HepG2 (cell line): Measurements from ENCODE around the gene TEX30. TPM values are rescaled to one million over a fixed set of nuclear protein-coding genes. Genes with fewer than 3 reads are reported as not detected.

Experiments used
- ATAC-seq: fragments of 200-7000 bp; cut with Tn5 transposase; 3 replicates; pipeline ENCODE4 v1.9.1; 2020; ENCODE audit warnings: mild to moderate bottlenecking, moderate library complexity
- BruUV-seq: library from RNA; stranded (reverse); fragments of 400-500 nt; replicated peaks from 2 replicates; lab custom pipeline; 2021; lab: Mats Ljungman, UMichigan
- CTCF ChIA-PET: fragments of 300-600 bp; formaldehyde crosslinking; extraction: SDS; loops from one replicate; lab custom pipeline; 2021; ENCODE audit warnings: low total read pairs, inconsistent platforms, low intra/inter-chr PET ratio; lab: Yijun Ruan, JAX
- POLR2A ChIA-PET: fragments of 350-600 bp; sonication (Branson Sonifier 250); formaldehyde crosslinking; loops from one replicate; lab custom pipeline; 2020; ENCODE audit warnings: antibody characterized with exemption, inconsistent platforms; lab: Yijun Ruan, JAX
- DNase-seq: peaks from one replicate; pipeline ENCODE4 v3.0.0-alpha.2; 2015; ENCODE audit warnings: low spot score
- FAIRE-seq: peaks from 3 replicates; lab custom pipeline; 2011; peaks lifted over from hg19 to GRCh38; lab: Jason Lieb, UNC
- H2AFZ ChIP-seq: one replicate; pipeline ENCODE4 v1.6.1; 2011; ENCODE audit warnings: low read length, inconsistent platforms
- H3K27ac ChIP-seq: fragments of 300-600 bp; 3 replicates; pipeline ENCODE4 v1.8.0; 2011; ENCODE audit warnings: mixed run types, mild to moderate bottlenecking, mixed read lengths, low read length, inconsistent platforms; ENCODE audit not compliant: insufficient read depth; ENCODE audit errors: extremely low read length
- H3K27me3 ChIP-seq, 2 experiments: fragments of 200-600 bp in 1 of 2; 2 replicates in 1 of 2; 3 replicates in 1 of 2; pipeline versions ENCODE4 v1.6.0 to v1.8.0; 2011; ENCODE audit warnings: low read length in 2 of 2, mild to moderate bottlenecking in 2 of 2, moderate library complexity in 2 of 2, inconsistent platforms in 1 of 2; ENCODE audit not compliant: insufficient read depth in 2 of 2, control insufficient read depth in 1 of 2
- H3K36me3 ChIP-seq, 2 experiments: fragments of 200-600 bp in 1 of 2; replicated peaks in 1 of 2; 2 replicates in 1 of 2; 3 replicates in 1 of 2; pipeline versions ENCODE4 v1.5.1 to v1.8.0; 2011; ENCODE audit warnings: low read length in 2 of 2, inconsistent platforms in 1 of 2; ENCODE audit not compliant: insufficient read depth in 2 of 2, control insufficient read depth in 1 of 2
- H3K4me1 ChIP-seq: 2 replicates; pipeline ENCODE4 v1.5.1; 2012; ENCODE audit warnings: low read length, inconsistent platforms; ENCODE audit not compliant: insufficient read depth
- H3K4me2 ChIP-seq: 2 replicates; pipeline ENCODE4 v1.6.0; 2011; ENCODE audit warnings: low read depth, low read length, inconsistent platforms
- H3K4me3 ChIP-seq, 3 experiments: fragments of 200-600 bp in 1 of 3; sonication (generic), shearing (Covaris generic) in 1 of 3; replicated peaks in 1 of 3; 2 replicates each; pipeline ENCODE4 v1.5.1; 2011 to 2016; ENCODE audit warnings: low read length in 3 of 3, inconsistent platforms in 2 of 3, low read depth in 2 of 3, mild to moderate bottlenecking in 2 of 3, control low read depth in 1 of 3, mixed read lengths in 1 of 3; ENCODE audit not compliant: insufficient read depth in 1 of 3
- H3K79me2 ChIP-seq: one replicate; pipeline ENCODE4 v1.6.1; 2011; ENCODE audit warnings: low read length, inconsistent platforms; ENCODE audit not compliant: insufficient read depth
- H3K9ac ChIP-seq: 2 replicates; pipeline ENCODE4 v1.6.0; 2011; ENCODE audit warnings: mild to moderate bottlenecking, low read depth, low read length, inconsistent platforms; ENCODE audit not compliant: insufficient read depth
- H3K9me3 ChIP-seq: 2 replicates; pipeline ENCODE4 v1.5.1; 2012; ENCODE audit warnings: mild to moderate bottlenecking, low read length
- H4K20me1 ChIP-seq: 2 replicates; pipeline ENCODE4 v1.6.0; 2011; ENCODE audit warnings: inconsistent platforms, mild to moderate bottlenecking, low read length, moderate library complexity; ENCODE audit not compliant: insufficient read depth
- CSRNP2 ChIP-seq: sonication (generic); formaldehyde crosslinking; conservative IDR thresholded peaks from 2 replicates; pipeline ENCODE4 v1.8.0; 2022; ENCODE audit warnings: low read depth, missing genetic modification reagents
- DPF2 ChIP-seq: sonication (generic); formaldehyde crosslinking; IDR thresholded peaks from 2 replicates; pipeline ENCODE4 v1.4.0; 2020; ENCODE audit warnings: mild to moderate bottlenecking, low read depth, missing genetic modification reagents, borderline replicate concordance
- PAWR ChIP-seq: sonication (generic); formaldehyde crosslinking; IDR thresholded peaks from 2 replicates; pipeline ENCODE4 v1.4.0; 2020; ENCODE audit warnings: missing genetic modification reagents, mild to moderate bottlenecking, borderline replicate concordance
- PCBP2 ChIP-seq: fragments of 200-400 bp; formaldehyde crosslinking; optimal IDR thresholded peaks from 2 replicates; pipeline ENCODE3; 2018; ENCODE audit warnings: low read length, low read depth; ENCODE audit not compliant: poor library complexity, severe bottlenecking
- RBAK ChIP-seq: sonication (generic); formaldehyde crosslinking; IDR thresholded peaks from 2 replicates; pipeline ENCODE4 v1.5.1; 2020; ENCODE audit warnings: mild to moderate bottlenecking, missing genetic modification reagents
- SRSF4 ChIP-seq: fragments of 200-400 bp; formaldehyde crosslinking; IDR thresholded peaks from one replicate; pipeline ENCODE4 v1.6.1; 2018; ENCODE audit warnings: mild to moderate bottlenecking, low read depth, low read length, moderate library complexity; ENCODE audit not compliant: poor library complexity, severe bottlenecking
- ZKSCAN1 ChIP-seq: fragments of 150-350 bp; IDR thresholded peaks from 2 replicates; pipeline ENCODE4 v1.6.1; 2014; ENCODE audit warnings: low read length
- ZNF33A ChIP-seq: sonication (generic); formaldehyde crosslinking; IDR thresholded peaks from 2 replicates; pipeline ENCODE4 v1.5.1; 2020; ENCODE audit warnings: missing genetic modification reagents, mild to moderate bottlenecking, moderate library complexity, borderline replicate concordance
- ZNF432 ChIP-seq: sonication (generic); formaldehyde crosslinking; IDR thresholded peaks from 2 replicates; pipeline ENCODE4 v1.5.0; 2020; ENCODE audit warnings: missing genetic modification reagents, mild to moderate bottlenecking, borderline replicate concordance
- ZNF660 ChIP-seq: sonication (generic); formaldehyde crosslinking; IDR thresholded peaks from 2 replicates; pipeline ENCODE4 v1.5.1; 2020; ENCODE audit warnings: mild to moderate bottlenecking, low read depth, missing genetic modification reagents, borderline replicate concordance
- ZNF674 ChIP-seq: sonication (generic); formaldehyde crosslinking; IDR thresholded peaks from 2 replicates; pipeline ENCODE4 v1.5.0; 2020; ENCODE audit warnings: low read depth, mild to moderate bottlenecking, missing genetic modification reagents
- ZNF747 ChIP-seq: sonication (generic); formaldehyde crosslinking; IDR thresholded peaks from 2 replicates; pipeline ENCODE4 v1.8.1; 2023; ENCODE audit warnings: missing genetic modification reagents, mild to moderate bottlenecking, borderline replicate concordance
- WGBS: methylation state at CpG from one replicate; pipeline ENCODE4 v1.1.6; 2017; ENCODE audit warnings: low lambda C conversion rate; 5-methylcytosine and 5-hydroxymethylcytosine counted together
- in situ Hi-C: cut with HindIII; loops from 2 replicates; pipeline ENCODE4 v1.10.0; 2017; ENCODE audit warnings: low pct_unique_long_range_greater_than_20kb; ENCODE audit not compliant: extremely low pct_ligation_motif_present
- intact Hi-C: fragments of 100-400 bp; cut with micrococcal nuclease; formaldehyde crosslinking; loops from one replicate; pipeline ENCODE4 v1.10.0; 2022; ENCODE audit not compliant: unreplicated experiment
- polyA plus RNA-seq, 8 experiments: library from polyadenylated mRNA; depleted of rRNA in 3 of 8; stranded (reverse) in 7 of 8; unstranded in 1 of 8; fragments of >200 nt; fragmentation: Illumina TruSeq in 4 of 8; extraction: Trizol in 4 of 8; gene quantifications; 2 replicates each; pipeline versions ENCODE4 v1.2.1 to v1.2.3, GENCODE V29; 2011 to 2016; ENCODE audit warnings: low read depth in 4 of 8, missing spikeins in 1 of 8, mixed read lengths in 1 of 8; ENCODE audit not compliant: insufficient read depth in 1 of 8
- total RNA-seq, 5 experiments: library from RNA; depleted of rRNA; stranded (reverse); fragments of >200 nt; fragmentation: Illumina TruSeq; extraction: Trizol; gene quantifications; 2 replicates each; pipeline ENCODE4 v1.2.3, GENCODE V29; 2016; ENCODE audit warnings: low read depth in 1 of 5
- TF ChIP-seq, protein P1 (sequence below): sonication (generic); formaldehyde crosslinking; IDR thresholded peaks from 2 replicates; pipeline ENCODE4 v1.4.0; 2020; ENCODE audit warnings: mild to moderate bottlenecking, missing genetic modification reagents, borderline replicate concordance
- TF ChIP-seq, protein P2 (sequence below): sonication (generic); formaldehyde crosslinking; IDR thresholded peaks from 2 replicates; pipeline ENCODE4 v1.4.0; 2020; ENCODE audit warnings: missing genetic modification reagents

Gene TEX30
- total and polyA plus RNA-seq, 2 of the 13 experiments (the other 11 are each of a cell fraction or from before 2014, with no cell fraction given): 0.60 to 1.2 TPM

DNA sequence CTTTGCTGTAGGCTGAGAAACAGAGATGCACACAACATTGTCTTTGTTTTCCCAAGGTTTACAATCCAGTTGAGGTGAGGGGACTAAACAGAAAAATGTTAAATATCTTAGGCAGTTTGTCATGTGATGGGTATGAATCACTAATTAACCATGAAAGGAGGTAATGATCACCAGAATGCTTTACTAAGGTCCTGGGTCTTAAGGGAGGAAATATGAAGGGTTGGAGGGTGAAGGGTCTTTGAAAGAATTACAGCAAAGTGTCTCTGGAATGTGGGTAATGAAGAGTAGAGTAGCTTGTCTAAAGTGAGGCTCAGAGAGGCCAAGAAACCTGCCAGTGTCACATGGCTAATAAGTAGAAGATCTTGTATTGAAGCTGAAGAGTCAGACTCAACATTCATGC is 44.3 kb upstream of the TEX30 start:
- ChIA-PET POLR2A (no interaction called here), CTCF (no interaction called here)
- no peak overlapping the region for H3K4me2 ChIP-seq
- no peak for ATAC-seq
- H3K27me3 ChIP-seq: no peaks in the 10 kb centered on the region
- no peak overlapping the region for H3K9ac ChIP-seq
- intact Hi-C loops: no loop called here
- in situ Hi-C loops: no loop called here
- H3K9me3 ChIP-seq: no peaks in the 10 kb centered on the region
- peaks cover 14% of the 10 kb centered on the region for H3K79me2 ChIP-seq
- no peak overlapping the region for H3K27ac ChIP-seq
- no peak for DNase-seq
- H2AFZ ChIP-seq: no peak overlapping the region
- H3K4me3 ChIP-seq: no peak overlapping the region
- 0 out of 2 replicates have a peak, but pooled peaks cover 5% of the 10 kb centered on the region for H4K20me1 ChIP-seq
- no peak for FAIRE-seq
- H3K4me1 ChIP-seq: peaks cover 14% of the 10 kb centered on the region
- no peak for TF ChIP-seq RBAK (CRISPR knock-in tag)
- TF ChIP-seq ZNF432 (CRISPR knock-in tag): no peak
- no peak for TF ChIP-seq ZKSCAN1
- no peak for TF ChIP-seq ZNF660 (CRISPR knock-in tag)
- TF ChIP-seq PCBP2: no peak
- no peak for TF ChIP-seq ZNF747 (CRISPR knock-in tag)
- TF ChIP-seq, protein P1, sequence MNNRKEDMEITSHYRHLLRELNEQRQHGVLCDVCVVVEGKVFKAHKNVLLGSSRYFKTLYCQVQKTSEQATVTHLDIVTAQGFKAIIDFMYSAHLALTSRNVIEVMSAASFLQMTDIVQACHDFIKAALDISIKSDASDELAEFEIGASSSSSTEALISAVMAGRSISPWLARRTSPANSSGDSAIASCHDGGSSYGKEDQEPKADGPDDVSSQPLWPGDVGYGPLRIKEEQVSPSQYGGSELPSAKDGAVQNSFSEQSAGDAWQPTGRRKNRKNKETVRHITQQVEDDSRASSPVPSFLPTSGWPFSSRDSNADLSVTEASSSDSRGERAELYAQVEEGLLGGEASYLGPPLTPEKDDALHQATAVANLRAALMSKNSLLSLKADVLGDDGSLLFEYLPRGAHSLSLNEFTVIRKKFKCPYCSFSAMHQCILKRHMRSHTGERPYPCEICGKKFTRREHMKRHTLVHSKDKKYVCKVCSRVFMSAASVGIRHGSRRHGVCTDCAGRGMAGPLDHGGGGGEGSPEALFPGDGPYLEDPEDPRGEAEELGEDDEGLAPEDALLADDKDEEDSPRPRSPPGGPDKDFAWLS (CRISPR knock-in tag): no peak
- BruUV-seq: no TSS peak
- H3K36me3 ChIP-seq: peaks cover 8 to 25% of the 10 kb centered on the region in 2 experiments; a peak in 4 of 5 replicates

- ATAC-seq (no peak), FAIRE-seq (no peak), DNase-seq (no peak)
- no TSS peak for BruUV-seq
- peaks cover 18% of the 10 kb centered on the region for H3K79me2 ChIP-seq
- H3K27me3 ChIP-seq: no peaks in the 10 kb centered on the region
- H2AFZ ChIP-seq: no peak overlapping the region
- no peaks in the 10 kb centered on the region for H3K9me3 ChIP-seq
- no peak overlapping the region for H3K4me3 ChIP-seq
- in situ Hi-C loops (no loop called here), intact Hi-C loops (no loop called here)
- 0 out of 2 replicates have a peak, but pooled peaks cover 5% of the 10 kb centered on the region for H4K20me1 ChIP-seq
- POLR2A ChIA-PET: no interaction called here
- WGBS: 100% methylated on average over 1 of the region's 1 CpG
- peaks cover 20% of the 10 kb centered on the region for H3K4me1 ChIP-seq
- peaks cover 7 to 23% of the 10 kb centered on the region in 2 experiments; a peak in 4 of 5 replicates for H3K36me3 ChIP-seq
- H3K4me2 ChIP-seq: no peak overlapping the region
- no peak overlapping the region for H3K27ac ChIP-seq
- CTCF ChIA-PET: no interaction called here
- no peak overlapping the region for H3K9ac ChIP-seq
- no peak for TF ChIP-seq ZNF33A (CRISPR knock-in tag)
- TF ChIP-seq DPF2: no peak
- no peak for TF ChIP-seq CSRNP2 (CRISPR knock-in tag)
- TF ChIP-seq, protein P2, sequence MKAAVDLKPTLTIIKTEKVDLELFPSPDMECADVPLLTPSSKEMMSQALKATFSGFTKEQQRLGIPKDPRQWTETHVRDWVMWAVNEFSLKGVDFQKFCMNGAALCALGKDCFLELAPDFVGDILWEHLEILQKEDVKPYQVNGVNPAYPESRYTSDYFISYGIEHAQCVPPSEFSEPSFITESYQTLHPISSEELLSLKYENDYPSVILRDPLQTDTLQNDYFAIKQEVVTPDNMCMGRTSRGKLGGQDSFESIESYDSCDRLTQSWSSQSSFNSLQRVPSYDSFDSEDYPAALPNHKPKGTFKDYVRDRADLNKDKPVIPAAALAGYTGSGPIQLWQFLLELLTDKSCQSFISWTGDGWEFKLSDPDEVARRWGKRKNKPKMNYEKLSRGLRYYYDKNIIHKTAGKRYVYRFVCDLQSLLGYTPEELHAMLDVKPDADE (CRISPR knock-in tag): no peak
- TF ChIP-seq ZNF674 (CRISPR knock-in tag): no peak
- TF ChIP-seq SRSF4: no peak
- no peak for TF ChIP-seq PAWR
These were observed 43.7 kb upstream of the TEX30 start for GRCh38 chr13:102817241-102817640.
